GM19397 (cell line): ENCODE results near the gene STK39.

Source experiments
- ATAC-seq: cut with Tn5 transposase; IDR thresholded peaks from one replicate; pipeline ENCODE4 v1.9.1; 2021; ENCODE audit warnings: mild to moderate bottlenecking, moderate library complexity; ENCODE audit not compliant: unreplicated experiment

Gene STK39

GRCh38 chr2:168185583-168186274 lies 61.7 kb downstream of the STK39 start:
- no peak for ATAC-seq

DNA sequence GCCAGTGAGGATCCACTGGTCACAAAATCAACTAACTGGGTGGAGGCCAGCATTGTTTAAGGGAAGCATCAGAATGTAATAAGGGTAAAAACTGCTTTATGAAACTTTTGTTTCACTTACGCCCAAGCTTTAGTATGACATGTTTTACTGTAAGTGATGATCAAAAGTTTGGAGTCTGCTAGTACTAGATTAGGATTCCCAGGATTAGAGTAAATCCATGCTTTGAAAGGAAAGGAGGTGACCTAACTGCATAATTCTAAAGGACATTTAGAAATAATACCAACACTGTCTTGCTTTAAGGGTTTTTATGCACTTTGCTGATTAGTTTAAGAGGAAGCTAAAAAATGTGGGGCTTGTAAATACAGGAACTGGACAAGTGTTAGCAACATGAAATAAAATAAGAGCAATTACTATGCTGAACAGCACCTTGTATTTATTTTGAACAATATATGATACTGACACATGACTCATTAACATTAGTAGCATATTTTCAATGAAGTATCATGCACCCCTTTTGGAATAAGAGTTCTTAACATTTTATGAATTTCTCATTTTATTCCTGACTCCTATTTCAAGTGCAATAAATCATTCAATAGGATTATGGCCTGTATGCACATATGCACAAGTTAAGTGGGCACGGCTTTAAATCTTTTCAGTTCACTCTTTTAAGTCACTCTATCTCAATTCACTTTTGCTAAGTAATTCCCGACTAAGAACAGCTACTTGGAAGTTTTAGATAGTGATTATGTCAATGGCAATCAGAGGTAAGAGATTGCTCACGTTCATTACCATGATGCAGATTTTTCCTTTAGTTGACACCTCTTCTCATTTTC lies 62.5 kb downstream of the STK39 start:
- ATAC-seq: no peak

DNA sequence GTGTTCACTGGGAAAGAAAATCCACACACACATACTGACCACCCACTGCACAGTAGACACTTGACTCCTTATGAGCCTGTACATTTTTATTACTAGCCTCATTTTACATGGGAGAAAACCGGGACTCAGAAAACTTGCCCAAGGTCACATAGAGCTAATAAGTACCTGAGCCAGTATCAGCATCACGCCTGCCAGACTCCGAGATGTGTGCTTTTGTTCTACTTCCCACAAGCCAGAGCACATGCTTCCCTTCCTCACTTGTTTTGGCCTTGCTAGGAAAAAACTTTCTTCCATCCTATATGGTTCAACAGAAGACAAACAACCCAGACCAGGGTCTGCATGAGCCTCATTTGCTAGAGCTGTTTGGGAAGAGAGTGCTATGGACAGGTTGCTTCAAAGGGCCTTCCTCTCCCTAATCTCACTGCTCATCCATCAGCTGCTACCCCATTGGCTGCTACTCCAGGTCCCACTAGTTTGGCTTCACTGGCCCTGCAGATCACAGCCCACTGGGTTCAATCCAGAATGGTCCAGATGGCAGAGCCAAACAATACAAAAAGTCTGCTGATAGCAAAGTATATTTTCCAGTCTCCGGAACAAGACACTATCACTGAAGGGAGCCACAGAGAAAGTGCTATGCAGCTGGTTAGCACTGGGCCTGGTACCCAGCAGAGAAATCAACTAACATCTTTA lies 63.9 kb downstream of the STK39 start:
- no peak for ATAC-seq

- ATAC-seq: no peak
These were observed 64.7 kb downstream of the STK39 start for GRCh38 chr2:168182550-168183249.

DNA sequence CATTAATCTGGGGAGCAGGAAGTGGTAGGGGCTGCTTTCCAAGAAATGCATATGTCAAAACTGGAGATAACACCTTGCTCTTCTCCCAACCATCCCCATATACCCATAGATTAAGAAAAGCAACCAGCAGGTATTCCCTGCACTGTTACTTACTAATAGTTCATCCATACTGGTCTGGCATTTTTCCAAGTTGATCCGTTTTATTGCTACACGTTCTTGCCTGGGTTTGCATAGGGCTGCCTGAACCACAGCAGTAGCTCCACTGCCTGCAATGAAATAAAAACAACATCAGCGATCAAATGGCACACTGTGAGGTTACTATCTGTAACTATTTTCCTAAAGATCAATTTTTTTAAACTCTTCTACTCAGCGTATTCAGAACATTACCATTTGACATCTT lies 65.6 kb downstream of the STK39 start:
- ATAC-seq: no peak

- no peak for ATAC-seq
These were observed 66.5 kb downstream of the STK39 start for GRCh38 chr2:168180914-168181313.

- no peak for ATAC-seq
These were observed 66.9 kb downstream of the STK39 start for GRCh38 chr2:168180483-168180882.

DNA sequence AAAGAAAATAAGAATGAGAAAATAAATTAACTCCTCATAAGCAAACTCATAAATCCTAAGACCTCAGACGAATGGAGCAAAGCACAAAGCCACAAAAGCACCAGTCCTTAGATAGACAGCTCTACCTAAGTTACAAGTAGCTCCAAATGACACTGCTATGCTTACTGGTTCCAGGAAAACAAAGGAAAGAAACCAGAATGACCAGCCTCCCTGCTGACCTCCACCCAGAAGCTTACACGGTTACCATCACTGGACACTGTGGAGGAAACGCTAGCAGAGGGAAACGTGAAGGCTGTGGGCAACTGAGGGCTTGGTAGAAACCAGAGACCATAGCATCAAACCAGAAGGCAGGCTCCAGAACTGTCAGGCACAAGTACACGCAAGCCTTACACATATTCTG lies 67.8 kb downstream of the STK39 start:
- ATAC-seq: no peak

DNA sequence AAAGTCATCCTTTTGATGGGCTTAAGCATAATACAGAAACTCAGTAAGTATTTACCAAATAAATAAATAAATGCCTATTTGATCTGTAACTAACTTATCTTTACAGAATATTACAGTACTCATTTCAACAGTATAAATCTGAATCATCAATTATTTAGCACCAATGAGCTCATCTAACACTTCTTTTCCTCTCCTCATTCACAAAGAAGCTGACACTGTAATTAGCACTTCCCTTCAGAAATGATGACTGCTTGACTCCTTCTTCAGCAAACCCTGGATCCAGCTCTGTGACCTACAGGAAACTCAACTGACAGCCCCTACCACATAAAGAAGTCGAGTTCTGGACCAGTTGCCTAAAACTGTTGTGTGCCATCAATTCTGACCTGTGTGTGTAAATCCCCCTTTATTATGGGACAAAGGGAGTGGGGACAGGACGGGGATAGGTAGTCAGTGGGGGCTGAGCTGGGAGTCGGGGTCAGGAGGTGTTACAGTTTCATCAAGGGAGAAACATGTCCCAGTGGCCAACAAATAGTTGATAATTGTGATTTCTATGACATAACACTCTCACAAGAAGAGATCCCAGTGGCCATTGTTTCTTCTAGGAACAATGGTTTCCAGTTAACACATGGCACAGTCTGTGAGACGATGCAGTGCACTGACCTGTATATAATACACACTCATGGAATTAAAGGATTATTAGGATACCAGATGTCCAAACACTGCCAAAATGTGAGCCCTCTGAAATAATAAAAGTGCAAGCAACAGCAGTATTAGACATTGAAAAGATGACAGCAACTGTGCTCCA lies 68.7 kb downstream of the STK39 start:
- no peak for ATAC-seq

DNA sequence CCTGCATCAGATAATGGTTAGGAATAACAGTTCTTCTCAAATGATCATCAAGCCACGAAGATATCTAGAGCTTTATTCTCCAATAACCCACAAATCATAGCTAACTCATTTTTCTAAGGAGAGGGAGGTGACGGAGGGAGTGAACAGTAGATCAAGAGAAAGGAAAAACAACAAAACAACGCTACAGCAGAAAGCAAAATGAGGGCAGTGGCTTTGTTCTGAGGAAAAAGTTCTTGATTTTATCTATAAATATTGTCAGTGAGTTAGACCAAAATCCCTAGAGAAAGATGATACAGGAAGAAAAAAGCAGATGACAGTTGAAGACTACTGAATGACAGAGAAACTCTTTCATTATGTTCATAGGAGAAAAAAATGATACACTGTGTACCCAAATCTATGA lies 71.0 kb downstream of the STK39 start:
- ATAC-seq: no peak

DNA sequence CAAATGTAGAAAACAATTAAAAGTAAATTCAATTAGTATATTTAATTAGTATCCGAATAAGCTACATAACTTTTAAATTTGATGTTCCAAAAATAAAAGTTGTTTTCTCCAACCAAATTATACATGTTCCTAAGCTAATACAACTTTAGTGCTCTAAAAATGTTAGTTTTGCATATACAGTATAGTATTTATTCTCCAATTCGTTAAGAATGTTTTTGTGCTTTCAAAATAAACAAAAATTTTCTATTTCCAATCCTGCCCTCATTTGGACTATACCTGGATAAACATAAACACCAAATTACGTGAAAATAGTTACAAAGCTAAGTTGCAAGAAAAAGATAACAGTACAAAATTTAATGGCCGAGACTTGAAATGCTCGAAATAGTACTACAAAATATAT lies 71.9 kb downstream of the STK39 start:
- ATAC-seq: no peak

DNA sequence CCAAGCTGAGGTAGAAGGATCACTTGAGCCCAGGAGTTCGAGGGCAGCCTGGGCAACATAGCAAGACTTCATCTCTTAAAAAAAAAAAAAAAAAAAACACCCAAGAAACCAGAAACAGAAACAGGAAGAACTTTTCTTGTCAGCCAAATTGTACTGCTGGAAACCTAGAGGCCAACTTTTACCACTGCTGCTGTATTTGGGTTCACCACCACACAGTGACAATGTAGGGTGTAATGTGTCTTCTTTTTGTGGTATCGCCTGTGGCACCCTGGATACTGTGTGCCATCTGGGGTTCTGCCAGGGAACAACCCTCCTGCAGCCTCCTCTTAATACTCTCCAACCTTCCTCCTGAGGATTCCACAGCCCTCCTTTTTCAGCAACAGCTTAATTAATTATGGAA lies 72.6 kb downstream of the STK39 start:
- ATAC-seq: no peak

DNA sequence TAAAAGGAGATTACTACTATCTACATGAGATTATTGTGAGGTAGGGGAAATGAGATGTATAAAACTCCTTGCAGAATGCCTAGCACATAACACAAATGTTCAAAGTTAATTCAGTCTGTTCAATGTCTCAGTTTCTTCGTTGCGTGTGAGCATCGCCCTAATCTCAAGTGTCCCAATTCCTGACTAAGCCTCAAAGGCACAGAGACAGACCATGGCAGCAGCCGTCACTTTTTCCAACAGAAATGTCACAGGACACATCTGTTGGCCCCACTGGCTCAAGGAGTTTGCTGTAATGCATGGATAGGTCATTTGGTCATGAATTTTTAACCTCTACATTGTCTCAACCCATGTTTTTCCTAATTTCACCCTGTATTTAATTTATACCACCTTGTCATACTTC lies 75.3 kb downstream of the STK39 start:
- ATAC-seq: no peak

GRCh38 chr2:168171059-168171762 lies 76.2 kb downstream of the STK39 start:
- ATAC-seq: no peak

DNA sequence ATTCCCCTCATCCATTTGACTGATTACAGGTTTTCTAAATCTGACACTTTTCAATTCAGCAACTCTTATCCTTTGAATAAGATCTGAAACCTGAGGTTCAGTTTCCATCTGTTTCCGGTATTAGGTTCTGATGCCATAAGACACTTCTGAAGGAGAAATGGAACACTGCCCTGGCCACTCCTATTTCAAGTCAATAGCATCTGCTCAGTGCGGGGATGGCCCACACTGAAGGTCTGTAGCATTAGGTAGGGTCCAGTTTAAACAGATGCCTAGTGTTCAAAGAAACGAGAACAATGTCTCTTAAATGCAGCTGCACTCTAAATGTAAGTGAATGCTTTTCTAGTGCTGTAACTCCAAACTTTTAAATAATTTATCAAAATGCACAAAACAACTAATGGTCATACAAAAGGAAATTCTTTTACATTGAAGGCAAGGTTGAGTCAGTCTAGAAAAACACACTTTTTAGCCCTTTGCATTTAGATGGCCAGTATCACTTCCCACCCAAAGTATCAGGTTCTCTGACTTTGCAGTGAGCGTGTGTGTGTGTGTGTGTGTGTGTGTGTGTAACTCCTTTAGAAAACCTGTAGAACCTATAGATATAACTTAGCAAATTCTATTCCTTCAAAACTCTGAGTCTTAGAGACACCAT lies 78.2 kb downstream of the STK39 start:
- no peak for ATAC-seq

DNA sequence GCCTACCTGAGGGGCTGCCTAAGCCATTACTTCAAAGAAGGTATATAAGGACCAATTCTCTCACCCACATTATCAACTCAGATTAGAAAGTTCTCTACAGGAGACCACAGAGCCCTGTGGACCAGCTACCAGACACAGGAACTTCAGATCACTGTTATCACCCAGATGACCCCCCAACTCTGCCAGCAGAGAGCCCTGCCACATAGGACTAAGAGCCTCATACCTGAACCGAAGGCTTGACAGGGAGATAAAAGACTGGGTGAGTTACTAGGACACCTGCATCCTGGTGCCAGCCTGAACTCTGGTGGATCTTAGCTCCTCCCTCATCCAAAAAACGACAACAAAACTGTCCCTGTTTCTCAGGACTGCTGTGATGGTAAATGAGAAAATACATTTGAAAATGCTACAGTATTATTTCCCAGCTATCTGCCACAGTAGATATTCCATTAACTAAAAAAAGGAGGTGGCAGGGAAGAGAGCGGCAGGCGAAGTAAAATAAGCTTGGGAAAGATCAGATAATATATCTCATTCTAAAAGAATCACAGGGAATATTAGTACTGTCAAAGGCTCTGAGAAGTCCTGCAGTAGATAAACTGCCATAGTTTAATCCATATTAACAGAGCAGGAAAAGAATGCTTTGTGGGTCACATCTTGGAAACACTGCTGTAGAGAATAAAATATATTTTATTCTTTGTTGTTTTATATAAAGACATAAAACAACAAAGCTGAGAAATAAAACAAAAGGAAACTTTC lies 79.7 kb downstream of the STK39 start:
- no peak for ATAC-seq

DNA sequence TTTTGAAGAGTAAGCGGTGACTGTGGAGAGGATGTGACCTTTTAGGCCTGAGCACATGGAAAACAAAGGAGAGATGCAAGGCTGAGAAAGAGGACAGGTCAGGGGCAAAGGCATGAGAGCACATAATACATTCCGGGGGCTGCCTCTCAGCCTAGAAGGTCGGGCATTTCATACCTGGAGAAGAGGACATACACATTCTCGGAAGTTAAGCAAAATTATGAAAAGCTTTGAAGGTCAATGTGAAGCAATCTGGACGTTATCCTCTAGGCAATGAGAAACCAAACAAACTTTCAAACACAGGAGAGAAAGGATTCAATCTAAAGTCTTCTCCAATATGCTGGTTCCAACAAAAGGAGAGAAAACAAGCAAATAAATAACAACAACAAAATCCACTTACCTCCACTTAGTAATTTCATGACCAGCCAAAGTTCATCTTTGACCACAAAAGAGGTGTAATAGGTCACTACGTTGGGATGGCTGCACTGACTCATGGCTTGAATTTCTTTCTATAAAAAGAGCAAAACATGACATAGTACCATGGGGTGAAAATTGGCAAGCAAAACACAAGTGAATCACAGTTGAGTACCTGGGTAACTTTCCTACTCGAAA lies 80.4 kb downstream of the STK39 start:
- ATAC-seq: no peak
